ENCODE data around the gene CFAP73.

The CFAP73 gene

GRCh38 chr12:113119980-113120669 lies 29.4 kb upstream of the CFAP73 start:
- DNase-seq (ENCODE audit: low spot score) = no peak

- DNase-seq (ENCODE audit: low spot score) = no peak
Measured at GRCh38 chr12:113120670-113121370, 28.7 kb upstream of the CFAP73 start.

GRCh38 chr12:113127791-113128199 lies 21.7 kb upstream of the CFAP73 start:
- no peak for DNase-seq (ENCODE audit: low spot score)

GRCh38 chr12:113128802-113129663 lies 20.5 kb upstream of the CFAP73 start:
- no peak for DNase-seq (ENCODE audit: low spot score)

GRCh38 chr12:113129664-113130456 lies 19.7 kb upstream of the CFAP73 start:
- no peak for DNase-seq (ENCODE audit: low spot score)

GRCh38 chr12:113130457-113131135 lies 18.9 kb upstream of the CFAP73 start:
- no peak for DNase-seq (ENCODE audit: low spot score)

- DNase-seq (ENCODE audit: low spot score) = no peak
Measured at GRCh38 chr12:113131556-113131955, 18.0 kb upstream of the CFAP73 start.

- no peak for DNase-seq (ENCODE audit: low spot score)
Measured at GRCh38 chr12:113133036-113133435, 16.5 kb upstream of the CFAP73 start.

GRCh38 chr12:113133666-113134065 lies 15.9 kb upstream of the CFAP73 start:
- no peak for DNase-seq (ENCODE audit: low spot score)

GRCh38 chr12:113134071-113134470 lies 15.5 kb upstream of the CFAP73 start:
- no peak for DNase-seq (ENCODE audit: low spot score)

- no peak for DNase-seq (ENCODE audit: low spot score)
Measured at GRCh38 chr12:113134521-113134951, 15.0 kb upstream of the CFAP73 start.

- no peak for DNase-seq (ENCODE audit: low spot score)
Measured at GRCh38 chr12:113135178-113136127, 14.1 kb upstream of the CFAP73 start, which contains the start of gene RASAL1. TSS of gene RASAL1 (minus strand) at chr12:113135761. CDS start at chr12:113135462, 299 bp downstream.

- DNase-seq (ENCODE audit: low spot score) = no peak
Measured at GRCh38 chr12:113136128-113136989, 13.2 kb upstream of the CFAP73 start.

GRCh38 chr12:113136990-113137511 lies 12.5 kb upstream of the CFAP73 start:
- no peak for DNase-seq (ENCODE audit: low spot score)

- DNase-seq (ENCODE audit: low spot score) = no peak
Measured at GRCh38 chr12:113137861-113138783, 11.4 kb upstream of the CFAP73 start.

GRCh38 chr12:113138826-113139225 lies 10.7 kb upstream of the CFAP73 start:
- no peak for DNase-seq (ENCODE audit: low spot score)

- no peak for DNase-seq (ENCODE audit: low spot score)
Measured at GRCh38 chr12:113140706-113141105, 8.8 kb upstream of the CFAP73 start.
